H9 (cell line): Measurements from ENCODE around the gene CSF1. TPM values are rescaled to one million over a fixed set of nuclear protein-coding genes. Genes with fewer than 3 reads are reported as not detected.

ENCODE experiments used
- DNase-seq: peaks from one replicate; pipeline ENCODE4 v3.0.0-alpha.2; 2017
- H2AFZ ChIP-seq: one replicate; pipeline ENCODE4 v1.6.1; 2013; ENCODE audit warnings: mild to moderate bottlenecking, low read length, control low read depth, moderate library complexity
- H2AK5ac ChIP-seq: 2 replicates; pipeline ENCODE4 v1.6.1; 2013; ENCODE audit warnings: low read length, control low read depth, mixed read lengths; ENCODE audit not compliant: insufficient read length
- H2BK120ac ChIP-seq: one replicate; pipeline ENCODE4 v1.6.1; 2013; ENCODE audit warnings: low read depth, mild to moderate bottlenecking, low read length, control low read depth, inconsistent platforms; ENCODE audit not compliant: poor library complexity, severe bottlenecking
- H2BK12ac ChIP-seq: 2 replicates; pipeline ENCODE4 v1.6.1; 2013; ENCODE audit warnings: low read length, control low read depth, mixed read lengths, low read depth; ENCODE audit not compliant: insufficient read length
- H2BK15ac ChIP-seq: 2 replicates; pipeline ENCODE4 v1.6.1; 2013; ENCODE audit warnings: low read depth, low read length, control low read depth
- H2BK20ac ChIP-seq: one replicate; pipeline ENCODE4 v1.6.1; 2013; ENCODE audit warnings: low read depth, mild to moderate bottlenecking, low read length, control low read depth, inconsistent platforms; ENCODE audit not compliant: poor library complexity, severe bottlenecking
- H2BK5ac ChIP-seq: 2 replicates; pipeline ENCODE4 v1.6.1; 2013; ENCODE audit warnings: low read length, control low read depth, mixed read lengths; ENCODE audit not compliant: insufficient read length
- H3K14ac ChIP-seq: 2 replicates; pipeline ENCODE4 v1.6.1; 2013; ENCODE audit warnings: low read length, control low read depth; ENCODE audit not compliant: insufficient read depth
- H3K18ac ChIP-seq: 2 replicates; pipeline ENCODE4 v1.6.1; 2013; ENCODE audit warnings: low read depth, mild to moderate bottlenecking, mixed read lengths, low read length, control low read depth; ENCODE audit not compliant: insufficient read length
- H3K23ac ChIP-seq: 2 replicates; pipeline ENCODE4 v1.6.1; 2013; ENCODE audit warnings: low read length, control low read depth, mixed read lengths, low read depth; ENCODE audit not compliant: insufficient read length
- H3K23me2 ChIP-seq: 2 replicates; pipeline ENCODE4 v1.6.1; 2013; ENCODE audit warnings: low read depth, mild to moderate bottlenecking, mixed read lengths, low read length, control low read depth; ENCODE audit not compliant: insufficient read length, poor library complexity, severe bottlenecking
- H3K27ac ChIP-seq: 2 replicates; pipeline ENCODE4 v1.5.1; 2013; ENCODE audit warnings: low read length, control low read depth, mixed read lengths, low read depth; ENCODE audit not compliant: insufficient read length
- H3K27me3 ChIP-seq: 2 replicates; pipeline ENCODE4 v1.6.1; 2013; ENCODE audit warnings: low read length, control low read depth, inconsistent platforms; ENCODE audit not compliant: insufficient read depth
- H3K4ac ChIP-seq: 2 replicates; pipeline ENCODE4 v1.6.1; 2013; ENCODE audit warnings: low read depth, mild to moderate bottlenecking, control low read depth, inconsistent platforms, low read length, moderate library complexity
- H3K4me1 ChIP-seq: 2 replicates; pipeline ENCODE4 v1.6.1; 2013; ENCODE audit warnings: low read length, control low read depth, inconsistent platforms; ENCODE audit not compliant: insufficient read depth
- H3K4me2 ChIP-seq: 2 replicates; pipeline ENCODE4 v1.6.1; 2013; ENCODE audit warnings: low read length, control low read depth, mixed read lengths; ENCODE audit not compliant: insufficient read length, insufficient read depth
- H3K56ac ChIP-seq: 2 replicates; pipeline ENCODE4 v1.6.1; 2013; ENCODE audit warnings: low read depth, mild to moderate bottlenecking, mixed read lengths, low read length, control low read depth; ENCODE audit not compliant: insufficient read length
- H3K79me1 ChIP-seq: 2 replicates; pipeline ENCODE4 v1.6.1; 2013; ENCODE audit warnings: low read depth, mild to moderate bottlenecking, moderate library complexity, low read length, control low read depth, inconsistent platforms; ENCODE audit not compliant: insufficient read depth, poor library complexity, severe bottlenecking
- H3K79me2 ChIP-seq: 2 replicates; pipeline ENCODE4 v1.6.1; 2013; ENCODE audit warnings: low read length, control low read depth, inconsistent platforms; ENCODE audit not compliant: insufficient read depth
- H3K9ac ChIP-seq: 2 replicates; pipeline ENCODE4 v1.6.1; 2013; ENCODE audit warnings: low read length, control low read depth, mixed read lengths; ENCODE audit not compliant: insufficient read length; ENCODE audit errors: extremely low read depth
- H3K9me3 ChIP-seq: one replicate; pipeline ENCODE4 v1.6.1; 2013; ENCODE audit warnings: low read depth, low read length, inconsistent platforms; ENCODE audit not compliant: control insufficient read depth
- H3T11ph ChIP-seq: one replicate; pipeline ENCODE4 v1.6.1; 2013; ENCODE audit warnings: mild to moderate bottlenecking, low read length, control low read depth, inconsistent platforms
- H4K20me1 ChIP-seq: one replicate; pipeline ENCODE4 v1.6.1; 2013; ENCODE audit not compliant: control insufficient read depth, insufficient read length, insufficient read depth
- H4K5ac ChIP-seq: 2 replicates; pipeline ENCODE4 v1.6.1; 2013; ENCODE audit warnings: low read depth, mild to moderate bottlenecking, mixed read lengths, low read length, control low read depth; ENCODE audit not compliant: insufficient read length
- H4K8ac ChIP-seq: replicated peaks from 2 replicates; pipeline ENCODE4 v1.6.1; 2013; ENCODE audit warnings: low read length, control low read depth, mixed read lengths, low read depth; ENCODE audit not compliant: insufficient read length
- H4K91ac ChIP-seq: 2 replicates; pipeline ENCODE4 v1.6.1; 2013; ENCODE audit warnings: low read depth, mild to moderate bottlenecking, moderate library complexity, mixed read lengths, low read length, control low read depth; ENCODE audit not compliant: insufficient read length
- H3K27ac Mint-ChIP-seq, 3 experiments: 2 replicates in 2 of 3; 3 replicates in 1 of 3; pipeline ENCODE4 v1.8.0; 2020 to 2021; ENCODE audit warnings: mixed read lengths in 3 of 3, mild to moderate bottlenecking in 1 of 3, moderate library complexity in 1 of 3
- H3K27me3 Mint-ChIP-seq: 2 replicates; pipeline ENCODE4 v1.8.0; 2021; ENCODE audit warnings: low read depth, mild to moderate bottlenecking, moderate library complexity, mixed read lengths
- H3K36me3 Mint-ChIP-seq, 3 experiments: 2 replicates in 2 of 3; 3 replicates in 1 of 3; pipeline ENCODE4 v1.8.0; 2020 to 2021; ENCODE audit warnings: low read depth in 3 of 3, mixed read lengths in 3 of 3; ENCODE audit not compliant: insufficient read depth in 1 of 3
- H3K4me1 Mint-ChIP-seq, 2 experiments: 2 replicates each; pipeline ENCODE4 v1.8.0; 2020; ENCODE audit warnings: mixed read lengths in 2 of 2
- H3K4me3 Mint-ChIP-seq, 2 experiments: 2 replicates in 1 of 2; 3 replicates in 1 of 2; pipeline ENCODE4 v1.8.0; 2020 to 2021; ENCODE audit warnings: mild to moderate bottlenecking in 2 of 2, mixed read lengths in 2 of 2, moderate library complexity in 1 of 2
- H3K9me3 Mint-ChIP-seq, 2 experiments: 2 replicates in 1 of 2; 3 replicates in 1 of 2; pipeline ENCODE4 v1.8.0; 2020; ENCODE audit warnings: mild to moderate bottlenecking in 2 of 2, mixed read lengths in 2 of 2, moderate library complexity in 1 of 2
- WGBS: extraction: QIAGEN DNeasy Blood & Tissue Kit; methylation state at CpG from one replicate; pipeline ENCODE4 v1.1.7; 2013; ENCODE audit warnings: missing lambda C conversion rate, low lambda C conversion rate, mixed read lengths; ENCODE audit not compliant: insufficient read length; ENCODE audit errors: extremely low coverage; 5-methylcytosine and 5-hydroxymethylcytosine counted together
- total RNA-seq: library from RNA; stranded (reverse); gene quantifications from 2 replicates; pipeline ENCODE4 v1.2.1, GENCODE V29; 2021
- TF ChIP-seq, protein P1 (sequence below): fragments of 200-600 bp; sonication (generic); conservative IDR thresholded peaks from 3 replicates; pipeline ENCODE4 v1.8.0; 2021; ENCODE audit warnings: antibody characterized with exemption, mild to moderate bottlenecking

CSF1 gene
- total RNA-seq, 1 experiment from 2014 or later = 2.3 TPM

DNA sequence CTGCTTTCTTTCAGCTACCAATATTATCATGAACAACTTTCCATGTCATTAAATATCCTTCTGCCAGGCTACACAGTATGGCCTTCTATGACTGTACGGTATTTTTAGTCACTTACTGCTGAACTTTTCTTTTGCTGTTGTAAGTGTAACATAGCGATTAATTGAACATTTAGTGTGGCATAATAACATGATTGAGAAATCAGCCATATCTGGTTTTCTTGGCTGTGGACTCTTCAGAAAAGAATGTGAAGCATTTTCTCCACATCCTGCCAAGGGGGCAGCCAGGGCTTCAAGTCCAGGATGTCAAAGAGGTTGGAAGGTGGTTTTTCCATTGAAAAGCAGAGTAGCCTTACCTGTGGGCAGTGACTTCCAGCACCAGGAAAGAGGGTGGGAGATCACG is 65.1 kb downstream of the CSF1 start:
- no peak overlapping the region for H3K4ac ChIP-seq
- no peak overlapping the region for H3K18ac ChIP-seq
- H3K4me2 ChIP-seq = no peak overlapping the region
- H2BK12ac ChIP-seq = no peak overlapping the region
- Mint-ChIP-seq H3K36me3 (no peaks in the 10 kb centered on the region), H3K9me3 (no peaks in the 10 kb centered on the region), H3K27me3 (peaks cover 5% of the 10 kb centered on the region), H3K27ac (no peak overlapping the region), H3K4me3 (no peak overlapping the region), H3K4me1 (peaks cover 4 to 13% of the 10 kb centered on the region in 2 experiments)
- no peak overlapping the region for H2BK20ac ChIP-seq
- H3T11ph ChIP-seq = no peak overlapping the region
- H2AK5ac ChIP-seq = no peak overlapping the region
- no peaks in the 10 kb centered on the region for H4K20me1 ChIP-seq
- no peaks in the 10 kb centered on the region for H3K79me2 ChIP-seq
- H2BK15ac ChIP-seq = no peak overlapping the region
- no peak overlapping the region for H2BK5ac ChIP-seq
- no peak overlapping the region for H4K5ac ChIP-seq
- no peaks in the 10 kb centered on the region for H3K79me1 ChIP-seq
- H3K4me1 ChIP-seq = no peaks in the 10 kb centered on the region
- H3K9ac ChIP-seq = no peak overlapping the region
- H4K91ac ChIP-seq = no peak overlapping the region
- H3K23me2 ChIP-seq = no peaks in the 10 kb centered on the region
- H3K27me3 ChIP-seq = no peaks in the 10 kb centered on the region
- H2BK120ac ChIP-seq = no peak overlapping the region
- WGBS = no CpG with 5 or more reads among the region's 3 CpGs
- no peak overlapping the region for H4K8ac ChIP-seq
- H2AFZ ChIP-seq = no peak overlapping the region
- H3K56ac ChIP-seq = no peak overlapping the region
- DNase-seq = no peak
- H3K14ac ChIP-seq = no peak overlapping the region
- TF ChIP-seq, protein P1, sequence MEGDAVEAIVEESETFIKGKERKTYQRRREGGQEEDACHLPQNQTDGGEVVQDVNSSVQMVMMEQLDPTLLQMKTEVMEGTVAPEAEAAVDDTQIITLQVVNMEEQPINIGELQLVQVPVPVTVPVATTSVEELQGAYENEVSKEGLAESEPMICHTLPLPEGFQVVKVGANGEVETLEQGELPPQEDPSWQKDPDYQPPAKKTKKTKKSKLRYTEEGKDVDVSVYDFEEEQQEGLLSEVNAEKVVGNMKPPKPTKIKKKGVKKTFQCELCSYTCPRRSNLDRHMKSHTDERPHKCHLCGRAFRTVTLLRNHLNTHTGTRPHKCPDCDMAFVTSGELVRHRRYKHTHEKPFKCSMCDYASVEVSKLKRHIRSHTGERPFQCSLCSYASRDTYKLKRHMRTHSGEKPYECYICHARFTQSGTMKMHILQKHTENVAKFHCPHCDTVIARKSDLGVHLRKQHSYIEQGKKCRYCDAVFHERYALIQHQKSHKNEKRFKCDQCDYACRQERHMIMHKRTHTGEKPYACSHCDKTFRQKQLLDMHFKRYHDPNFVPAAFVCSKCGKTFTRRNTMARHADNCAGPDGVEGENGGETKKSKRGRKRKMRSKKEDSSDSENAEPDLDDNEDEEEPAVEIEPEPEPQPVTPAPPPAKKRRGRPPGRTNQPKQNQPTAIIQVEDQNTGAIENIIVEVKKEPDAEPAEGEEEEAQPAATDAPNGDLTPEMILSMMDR = no peak
- H3K9me3 ChIP-seq = no peaks in the 10 kb centered on the region
- no peak overlapping the region for H3K23ac ChIP-seq
- no peak overlapping the region for H3K27ac ChIP-seq
